ENCODE measurements around the gene DPYD.

DPYD gene

GRCh38 chr1:97619706-97620105 is 301.1 kb downstream of the DPYD start:
- Histone ChIP-seq H3K4me3 (ENCODE audit: insufficient read depth, low read depth, low read length, poor library complexity, severe bottlenecking) (no peak overlapping the region), H3K36me3 (ENCODE audit: control insufficient read depth, insufficient read depth, low read length) (no peaks in the 10 kb centered on the region), H3K4me1 (ENCODE audit: control insufficient read depth, insufficient read depth, low read length, poor library complexity, severe bottlenecking) (no peaks in the 10 kb centered on the region), H3K27me3 (replicated peaks; ENCODE audit: control insufficient read depth, insufficient read depth, low read length, poor library complexity, severe bottlenecking) (no peaks in the 10 kb centered on the region), H3K27ac (ENCODE audit: insufficient read depth, low read length, poor library complexity, severe bottlenecking) (no peak overlapping the region), H3K9me3 (ENCODE audit: control insufficient read depth, low read length) (no peaks in the 10 kb centered on the region)
- DNase-seq: no peak

GRCh38 chr1:97610748-97611147 is 310.1 kb downstream of the DPYD start:
- no peaks in the 10 kb centered on the region for H3K4me1 ChIP-seq (ENCODE audit: control insufficient read depth, insufficient read depth, low read length, poor library complexity, severe bottlenecking)
- no peak overlapping the region for H3K4me3 ChIP-seq (ENCODE audit: insufficient read depth, low read depth, low read length, poor library complexity, severe bottlenecking)
- DNase-seq: no peak
- H3K27ac ChIP-seq (ENCODE audit: insufficient read depth, low read length, poor library complexity, severe bottlenecking): no peak overlapping the region
- no peaks in the 10 kb centered on the region for H3K9me3 ChIP-seq (ENCODE audit: control insufficient read depth, low read length)
- H3K27me3 ChIP-seq (replicated peaks; ENCODE audit: control insufficient read depth, insufficient read depth, low read length, poor library complexity, severe bottlenecking): no peaks in the 10 kb centered on the region
- H3K36me3 ChIP-seq (ENCODE audit: control insufficient read depth, insufficient read depth, low read length): no peaks in the 10 kb centered on the region

- no peak for DNase-seq
- Histone ChIP-seq H3K4me3 (ENCODE audit: insufficient read depth, low read depth, low read length, poor library complexity, severe bottlenecking) (no peak overlapping the region), H3K4me1 (ENCODE audit: control insufficient read depth, insufficient read depth, low read length, poor library complexity, severe bottlenecking) (no peaks in the 10 kb centered on the region), H3K9me3 (ENCODE audit: control insufficient read depth, low read length) (no peaks in the 10 kb centered on the region), H3K27me3 (replicated peaks; ENCODE audit: control insufficient read depth, insufficient read depth, low read length, poor library complexity, severe bottlenecking) (no peaks in the 10 kb centered on the region), H3K36me3 (ENCODE audit: control insufficient read depth, insufficient read depth, low read length) (no peaks in the 10 kb centered on the region), H3K27ac (ENCODE audit: insufficient read depth, low read length, poor library complexity, severe bottlenecking) (no peak overlapping the region)
These were observed 310.7 kb downstream of the DPYD start for GRCh38 chr1:97610102-97610501.

- Histone ChIP-seq H3K4me1 (ENCODE audit: control insufficient read depth, insufficient read depth, low read length, poor library complexity, severe bottlenecking) (no peaks in the 10 kb centered on the region), H3K36me3 (ENCODE audit: control insufficient read depth, insufficient read depth, low read length) (no peaks in the 10 kb centered on the region), H3K27me3 (replicated peaks; ENCODE audit: control insufficient read depth, insufficient read depth, low read length, poor library complexity, severe bottlenecking) (no peaks in the 10 kb centered on the region), H3K4me3 (ENCODE audit: insufficient read depth, low read depth, low read length, poor library complexity, severe bottlenecking) (no peak overlapping the region), H3K9me3 (ENCODE audit: control insufficient read depth, low read length) (no peaks in the 10 kb centered on the region), H3K27ac (ENCODE audit: insufficient read depth, low read length, poor library complexity, severe bottlenecking) (no peak overlapping the region)
- DNase-seq: no peak
These were observed 312.6 kb downstream of the DPYD start for GRCh38 chr1:97608272-97608671.

GRCh38 chr1:97603776-97604175 is 317.1 kb downstream of the DPYD start:
- Histone ChIP-seq H3K27me3 (replicated peaks; ENCODE audit: control insufficient read depth, insufficient read depth, low read length, poor library complexity, severe bottlenecking) (no peaks in the 10 kb centered on the region), H3K27ac (ENCODE audit: insufficient read depth, low read length, poor library complexity, severe bottlenecking) (no peak overlapping the region), H3K9me3 (ENCODE audit: control insufficient read depth, low read length) (no peaks in the 10 kb centered on the region), H3K36me3 (ENCODE audit: control insufficient read depth, insufficient read depth, low read length) (no peaks in the 10 kb centered on the region), H3K4me1 (ENCODE audit: control insufficient read depth, insufficient read depth, low read length, poor library complexity, severe bottlenecking) (no peaks in the 10 kb centered on the region), H3K4me3 (ENCODE audit: insufficient read depth, low read depth, low read length, poor library complexity, severe bottlenecking) (no peak overlapping the region)
- no peak for DNase-seq

GRCh38 chr1:97603218-97603617 is 317.6 kb downstream of the DPYD start:
- H3K4me3 ChIP-seq (ENCODE audit: insufficient read depth, low read depth, low read length, poor library complexity, severe bottlenecking): no peak overlapping the region
- no peaks in the 10 kb centered on the region for H3K9me3 ChIP-seq (ENCODE audit: control insufficient read depth, low read length)
- no peaks in the 10 kb centered on the region for H3K4me1 ChIP-seq (ENCODE audit: control insufficient read depth, insufficient read depth, low read length, poor library complexity, severe bottlenecking)
- no peaks in the 10 kb centered on the region for H3K27me3 ChIP-seq (replicated peaks; ENCODE audit: control insufficient read depth, insufficient read depth, low read length, poor library complexity, severe bottlenecking)
- no peak overlapping the region for H3K27ac ChIP-seq (ENCODE audit: insufficient read depth, low read length, poor library complexity, severe bottlenecking)
- no peak for DNase-seq
- no peaks in the 10 kb centered on the region for H3K36me3 ChIP-seq (ENCODE audit: control insufficient read depth, insufficient read depth, low read length)

GRCh38 chr1:97599447-97599846 is 321.4 kb downstream of the DPYD start:
- no peak overlapping the region for H3K4me3 ChIP-seq (ENCODE audit: insufficient read depth, low read depth, low read length, poor library complexity, severe bottlenecking)
- no peaks in the 10 kb centered on the region for H3K9me3 ChIP-seq (ENCODE audit: control insufficient read depth, low read length)
- peaks cover 3% of the 10 kb centered on the region for H3K36me3 ChIP-seq (ENCODE audit: control insufficient read depth, insufficient read depth, low read length)
- no peaks in the 10 kb centered on the region for H3K4me1 ChIP-seq (ENCODE audit: control insufficient read depth, insufficient read depth, low read length, poor library complexity, severe bottlenecking)
- no peak overlapping the region for H3K27ac ChIP-seq (ENCODE audit: insufficient read depth, low read length, poor library complexity, severe bottlenecking)
- DNase-seq: no peak
- no peaks in the 10 kb centered on the region for H3K27me3 ChIP-seq (replicated peaks; ENCODE audit: control insufficient read depth, insufficient read depth, low read length, poor library complexity, severe bottlenecking)

GRCh38 chr1:97593192-97593591 is 327.6 kb downstream of the DPYD start:
- Histone ChIP-seq H3K4me3 (ENCODE audit: insufficient read depth, low read depth, low read length, poor library complexity, severe bottlenecking) (no peak overlapping the region), H3K27ac (ENCODE audit: insufficient read depth, low read length, poor library complexity, severe bottlenecking) (no peak overlapping the region), H3K27me3 (replicated peaks; ENCODE audit: control insufficient read depth, insufficient read depth, low read length, poor library complexity, severe bottlenecking) (no peaks in the 10 kb centered on the region), H3K9me3 (ENCODE audit: control insufficient read depth, low read length) (no peaks in the 10 kb centered on the region), H3K36me3 (ENCODE audit: control insufficient read depth, insufficient read depth, low read length) (peaks cover 17% of the 10 kb centered on the region), H3K4me1 (ENCODE audit: control insufficient read depth, insufficient read depth, low read length, poor library complexity, severe bottlenecking) (no peaks in the 10 kb centered on the region)
- DNase-seq: no peak

GRCh38 chr1:97588772-97589171 is 332.1 kb downstream of the DPYD start:
- H3K27me3 ChIP-seq (replicated peaks; ENCODE audit: control insufficient read depth, insufficient read depth, low read length, poor library complexity, severe bottlenecking): no peaks in the 10 kb centered on the region

GRCh38 chr1:97581614-97582051 is 339.2 kb downstream of the DPYD start:
- H3K9me3 ChIP-seq (ENCODE audit: control insufficient read depth, low read length): no peaks in the 10 kb centered on the region
- H3K4me3 ChIP-seq (ENCODE audit: insufficient read depth, low read depth, low read length, poor library complexity, severe bottlenecking): no peak overlapping the region
- H3K36me3 ChIP-seq (ENCODE audit: control insufficient read depth, insufficient read depth, low read length): no peaks in the 10 kb centered on the region
- no peak for DNase-seq
- H3K27ac ChIP-seq (ENCODE audit: insufficient read depth, low read length, poor library complexity, severe bottlenecking): no peak overlapping the region
- no peaks in the 10 kb centered on the region for H3K27me3 ChIP-seq (replicated peaks; ENCODE audit: control insufficient read depth, insufficient read depth, low read length, poor library complexity, severe bottlenecking)
- no peaks in the 10 kb centered on the region for H3K4me1 ChIP-seq (ENCODE audit: control insufficient read depth, insufficient read depth, low read length, poor library complexity, severe bottlenecking)

More at GRCh38 chr1:97588772-97589171, 332.1 kb downstream of the DPYD start:
- Histone ChIP-seq H3K27ac (ENCODE audit: insufficient read depth, low read length, poor library complexity, severe bottlenecking) (no peak overlapping the region), H3K4me1 (ENCODE audit: control insufficient read depth, insufficient read depth, low read length, poor library complexity, severe bottlenecking) (no peaks in the 10 kb centered on the region), H3K36me3 (ENCODE audit: control insufficient read depth, insufficient read depth, low read length) (peaks cover 10% of the 10 kb centered on the region), H3K4me3 (ENCODE audit: insufficient read depth, low read depth, low read length, poor library complexity, severe bottlenecking) (no peak overlapping the region), H3K9me3 (ENCODE audit: control insufficient read depth, low read length) (no peaks in the 10 kb centered on the region)
- DNase-seq: no peak

GRCh38 chr1:97577613-97578012 is 343.2 kb downstream of the DPYD start:
- no peaks in the 10 kb centered on the region for H3K27me3 ChIP-seq (replicated peaks; ENCODE audit: control insufficient read depth, insufficient read depth, low read length, poor library complexity, severe bottlenecking)
- no peak for DNase-seq
- H3K36me3 ChIP-seq (ENCODE audit: control insufficient read depth, insufficient read depth, low read length): peaks cover 11% of the 10 kb centered on the region
- H3K9me3 ChIP-seq (ENCODE audit: control insufficient read depth, low read length): no peaks in the 10 kb centered on the region
- no peaks in the 10 kb centered on the region for H3K4me1 ChIP-seq (ENCODE audit: control insufficient read depth, insufficient read depth, low read length, poor library complexity, severe bottlenecking)
- no peak overlapping the region for H3K4me3 ChIP-seq (ENCODE audit: insufficient read depth, low read depth, low read length, poor library complexity, severe bottlenecking)
- H3K27ac ChIP-seq (ENCODE audit: insufficient read depth, low read length, poor library complexity, severe bottlenecking): no peak overlapping the region
